NT2/D1 (cell line): Measurements from ENCODE around the gene GRK6.

Experiments used
- DNase-seq: peaks from one replicate; pipeline ENCODE4 v3.0.0-alpha.2; 2011; ENCODE audit warnings: low read depth, low spot score
- H3K27me3 ChIP-seq: 2 replicates; pipeline ENCODE4 v1.6.0; 2011; ENCODE audit warnings: mild to moderate bottlenecking; ENCODE audit not compliant: insufficient read length, insufficient read depth
- H3K36me3 ChIP-seq: 2 replicates; pipeline ENCODE4 v1.6.1; 2011; ENCODE audit warnings: mild to moderate bottlenecking, low read length, mixed read lengths; ENCODE audit not compliant: insufficient read depth, insufficient read length
- H3K4me1 ChIP-seq: 2 replicates; pipeline ENCODE4 v1.5.1; 2011; ENCODE audit not compliant: insufficient read depth, insufficient read length
- H3K4me3 ChIP-seq: 2 replicates; pipeline ENCODE4 v1.5.1; 2011; ENCODE audit warnings: low read depth; ENCODE audit not compliant: insufficient read length
- H3K9ac ChIP-seq: 2 replicates; pipeline ENCODE4 v1.6.0; 2011; ENCODE audit warnings: low read depth; ENCODE audit not compliant: insufficient read length
- H3K9me3 ChIP-seq: 2 replicates; pipeline ENCODE4 v1.5.1; 2011; ENCODE audit warnings: mild to moderate bottlenecking, low read length; ENCODE audit not compliant: insufficient read depth
- SUZ12 ChIP-seq: IDR thresholded peaks from 2 replicates; pipeline ENCODE4 v1.6.1; 2011; ENCODE audit not compliant: insufficient read length, insufficient read depth; ENCODE audit errors: extremely low read depth
- YY1 ChIP-seq: IDR thresholded peaks from 2 replicates; pipeline ENCODE4 v1.6.1; 2011; ENCODE audit not compliant: insufficient read length, insufficient read depth
- ZNF274 ChIP-seq: IDR thresholded peaks from 2 replicates; pipeline ENCODE4 v1.6.1; 2011; ENCODE audit warnings: mild to moderate bottlenecking, low read depth, low read length

The GRK6 gene

GRCh38 chr5:177392765-177393164 lies 33.7 kb upstream of the GRK6 start:
- TF ChIP-seq YY1 = no peak
- no peak for TF ChIP-seq SUZ12
- TF ChIP-seq ZNF274 = no peak
- H3K4me3 ChIP-seq = no peak overlapping the region
- peaks cover 30% of the 10 kb centered on the region for H3K4me1 ChIP-seq
- H3K27me3 ChIP-seq = peaks cover 32% of the 10 kb centered on the region
- no peak for DNase-seq
- H3K36me3 ChIP-seq = no peaks in the 10 kb centered on the region
- H3K9ac ChIP-seq = no peak overlapping the region
- H3K9me3 ChIP-seq = no peaks in the 10 kb centered on the region

- no peak for DNase-seq
- TF ChIP-seq SUZ12 (no peak), YY1 (no peak), ZNF274 (no peak)
Measured at GRCh38 chr5:177393206-177393765, 33.2 kb upstream of the GRK6 start.

GRCh38 chr5:177393990-177394389 lies 32.5 kb upstream of the GRK6 start:
- Histone ChIP-seq H3K27me3 (peaks cover 30% of the 10 kb centered on the region), H3K4me1 (peaks cover 25% of the 10 kb centered on the region), H3K36me3 (no peaks in the 10 kb centered on the region), H3K9me3 (no peaks in the 10 kb centered on the region), H3K9ac (no peak overlapping the region), H3K4me3 (no peak overlapping the region)
- no peak for DNase-seq
- TF ChIP-seq SUZ12 = no peak
- no peak for TF ChIP-seq YY1
- TF ChIP-seq ZNF274 = no peak

More at GRCh38 chr5:177393206-177393765, 33.2 kb upstream of the GRK6 start:
- H3K36me3 ChIP-seq = no peaks in the 10 kb centered on the region
- peaks cover 30% of the 10 kb centered on the region for H3K4me1 ChIP-seq
- H3K4me3 ChIP-seq = no peak overlapping the region
- peaks cover 31% of the 10 kb centered on the region for H3K27me3 ChIP-seq
- H3K9ac ChIP-seq = no peak overlapping the region
- no peaks in the 10 kb centered on the region for H3K9me3 ChIP-seq

GRCh38 chr5:177396078-177396477 lies 30.4 kb upstream of the GRK6 start:
- H3K4me1 ChIP-seq = peaks cover 7% of the 10 kb centered on the region
- H3K9ac ChIP-seq = no peak overlapping the region
- no peaks in the 10 kb centered on the region for H3K9me3 ChIP-seq
- no peaks in the 10 kb centered on the region for H3K36me3 ChIP-seq
- TF ChIP-seq ZNF274 (no peak), SUZ12 (no peak), YY1 (no peak)
- no peak overlapping the region for H3K4me3 ChIP-seq
- DNase-seq = no peak
- H3K27me3 ChIP-seq = peaks cover 27% of the 10 kb centered on the region

GRCh38 chr5:177396807-177397206 lies 29.7 kb upstream of the GRK6 start:
- DNase-seq = no peak
- TF ChIP-seq SUZ12 (no peak), YY1 (no peak), ZNF274 (no peak)
- Histone ChIP-seq H3K36me3 (no peaks in the 10 kb centered on the region), H3K27me3 (peaks cover 28% of the 10 kb centered on the region), H3K9ac (no peak overlapping the region), H3K4me1 (peaks cover 4% of the 10 kb centered on the region), H3K4me3 (no peak overlapping the region), H3K9me3 (peaks cover 3% of the 10 kb centered on the region; the same call in 1 of the 2 replicates)

- Histone ChIP-seq H3K9me3 (peaks cover 9% of the 10 kb centered on the region; the same call in 1 of the 2 replicates), H3K27me3 (peaks cover 39% of the 10 kb centered on the region), H3K4me1 (peaks cover 11% of the 10 kb centered on the region), H3K4me3 (no peak overlapping the region), H3K36me3 (no peaks in the 10 kb centered on the region), H3K9ac (no peak overlapping the region)
- TF ChIP-seq SUZ12 = no peak
- TF ChIP-seq YY1 = no peak
- TF ChIP-seq ZNF274 = no peak
- DNase-seq = no peak
Measured at GRCh38 chr5:177397875-177398390, 28.5 kb upstream of the GRK6 start.

- Histone ChIP-seq H3K9me3 (peaks cover 9% of the 10 kb centered on the region; the same call in 1 of the 2 replicates), H3K27me3 (peaks cover 62% of the 10 kb centered on the region), H3K9ac (no peak within 1 kb of the TSS), H3K4me3 (no peak within 1 kb of the TSS), H3K4me1 (peaks cover 18% of the 10 kb centered on the region), H3K36me3 (no peaks in the 10 kb centered on the region)
- TF ChIP-seq ZNF274 (no peak), YY1 (no peak), SUZ12 (no peak)
- DNase-seq = no peak
Measured at GRCh38 chr5:177399997-177400868, 26.2 kb upstream of the GRK6 start, which contains the start of gene PFN3. Gene PFN3, minus strand, starts transcription at chr5:177400661. Its CDS starts 85 bp downstream, at chr5:177400576.
